Inferior parietal cortex (tissue), 1 donor: ENCODE results near the gene STK40.

ENCODE experiments used
- DNase-seq: peaks from one replicate; pipeline ENCODE4 v3.0.0-alpha.2; 2016; ENCODE audit errors: extremely low spot score

The STK40 gene

DNA sequence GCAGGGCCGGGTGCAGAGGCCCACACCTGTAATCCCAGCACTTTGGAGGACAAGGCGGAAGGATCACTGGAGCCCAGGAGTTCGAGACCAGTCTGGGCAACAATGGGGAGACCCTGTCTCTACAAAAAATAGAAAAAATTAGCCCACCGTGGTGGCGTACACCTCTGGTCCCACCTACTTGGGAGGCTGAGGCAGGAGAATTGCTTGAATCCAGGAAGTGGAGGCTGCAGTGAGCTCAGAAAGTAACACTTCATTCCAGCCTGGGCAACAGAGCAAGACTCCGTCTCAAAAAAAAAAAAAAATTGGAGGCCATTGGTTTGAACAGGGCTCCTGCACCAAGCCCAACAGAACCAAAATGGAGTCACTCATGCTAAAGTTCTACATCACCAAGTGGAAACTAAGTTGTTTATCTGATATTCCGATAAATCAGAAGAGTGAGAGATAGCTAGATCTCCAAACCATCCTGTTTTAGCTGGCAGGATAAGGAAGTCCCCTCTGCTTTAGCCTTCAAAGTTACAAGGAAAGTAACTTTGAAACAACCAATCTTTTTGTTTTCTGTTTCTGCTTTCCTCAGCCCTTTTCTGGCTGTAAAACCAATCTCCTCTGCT is 12.8 kb upstream of the STK40 start:
- DNase-seq = no peak

DNA sequence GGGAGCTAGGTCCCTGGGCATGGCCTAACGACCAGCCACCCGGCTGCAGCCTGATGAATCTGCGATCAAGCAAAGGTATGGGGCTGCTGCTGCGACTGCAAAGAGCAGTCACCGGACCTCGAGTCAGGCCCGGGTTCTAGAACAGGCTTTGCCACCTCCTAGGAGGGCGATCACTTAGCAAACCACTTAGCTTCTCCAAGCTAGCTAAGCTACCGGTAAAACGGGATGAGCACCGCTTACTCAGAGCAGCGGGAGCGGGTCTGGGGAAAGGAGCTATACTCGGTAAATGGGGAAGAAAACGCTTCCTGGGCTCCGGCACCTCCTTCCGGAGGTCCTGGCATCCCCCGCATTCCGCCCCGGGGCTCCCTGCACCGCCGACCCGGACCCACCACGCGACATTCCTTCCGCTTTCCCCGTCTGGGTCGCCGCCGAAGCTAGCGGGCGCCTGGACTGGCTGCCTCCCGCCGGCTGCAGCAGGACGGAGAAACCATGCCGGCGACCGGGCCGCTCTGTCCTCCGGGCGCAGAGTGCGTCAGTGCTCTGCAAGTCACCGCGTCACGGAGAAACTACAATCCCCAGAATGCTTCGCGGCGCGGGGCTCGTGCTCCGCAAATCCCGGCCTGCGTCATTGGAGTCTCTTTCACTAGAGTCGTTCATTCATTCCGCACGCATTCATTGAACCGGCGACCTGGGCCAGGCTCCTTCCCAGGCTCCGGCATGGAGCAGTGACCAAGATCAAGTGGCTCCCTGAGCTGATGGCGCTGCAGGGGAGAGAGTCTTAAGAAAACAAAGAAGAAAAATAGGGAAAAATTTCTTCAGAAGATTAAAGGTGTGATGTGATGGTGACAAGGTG is 11.9 kb upstream of the STK40 start, which contains the start of gene LSM10:
TSS of gene LSM10 (minus strand) at position 531 of the 853 bp plus-strand sequence. CDS start 3,779 bp downstream, outside the sequence.
- DNase-seq = peak; percentile 97

DNA sequence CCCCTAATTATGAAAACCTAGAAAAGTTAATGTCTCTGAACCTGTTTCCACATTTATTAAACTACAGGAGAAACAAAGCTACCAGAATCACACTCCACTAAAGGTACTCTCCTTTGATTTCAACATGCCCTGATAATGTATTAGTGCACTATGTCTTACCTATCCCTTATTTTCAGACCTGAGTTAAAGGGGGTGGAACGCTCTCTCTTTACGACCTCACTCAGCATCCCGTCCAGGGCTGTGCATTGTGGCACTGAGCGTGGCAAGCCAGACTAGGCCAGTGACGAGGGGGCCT is 11.3 kb upstream of the STK40 start:
- DNase-seq = no peak

DNA sequence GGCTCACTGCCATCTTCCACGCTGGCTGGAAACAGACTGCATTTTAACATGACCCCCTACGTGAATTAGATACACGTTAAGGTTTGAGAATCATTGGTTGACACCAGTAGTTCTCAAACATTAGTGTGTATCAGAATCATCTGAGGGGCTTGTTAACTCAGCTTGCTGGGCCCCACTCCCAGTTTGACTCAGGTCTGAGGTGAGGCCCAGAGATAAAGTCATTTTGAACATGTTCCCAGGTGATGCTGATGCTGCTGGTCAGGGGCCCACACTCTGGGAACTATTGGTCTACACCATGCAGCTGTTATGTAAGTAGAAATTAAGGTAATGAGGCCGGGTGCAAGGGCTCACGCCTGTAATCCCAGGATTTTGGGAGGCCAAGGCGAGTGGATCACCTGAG is 10.6 kb upstream of the STK40 start:
- no peak for DNase-seq

DNA sequence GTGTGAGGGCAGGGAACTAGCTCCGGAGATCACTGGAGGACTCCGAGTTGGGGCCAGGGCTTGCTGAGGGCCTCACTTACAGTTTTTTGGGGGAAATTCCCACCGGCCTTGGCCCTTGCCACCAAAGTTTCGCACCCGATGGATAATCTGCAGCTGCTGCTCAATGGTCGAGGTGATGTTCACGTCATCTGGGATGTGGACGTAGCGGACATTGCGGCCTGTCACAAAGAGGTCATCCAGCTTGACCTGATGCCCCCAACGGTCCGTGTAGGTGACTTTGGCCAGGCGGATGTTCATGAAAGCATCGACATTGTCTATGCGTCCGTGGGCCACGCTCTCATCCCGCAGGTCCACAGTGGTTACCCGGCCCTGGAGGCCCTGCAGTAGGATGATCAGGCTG is 8.0 kb upstream of the STK40 start:
- DNase-seq = no peak

DNA sequence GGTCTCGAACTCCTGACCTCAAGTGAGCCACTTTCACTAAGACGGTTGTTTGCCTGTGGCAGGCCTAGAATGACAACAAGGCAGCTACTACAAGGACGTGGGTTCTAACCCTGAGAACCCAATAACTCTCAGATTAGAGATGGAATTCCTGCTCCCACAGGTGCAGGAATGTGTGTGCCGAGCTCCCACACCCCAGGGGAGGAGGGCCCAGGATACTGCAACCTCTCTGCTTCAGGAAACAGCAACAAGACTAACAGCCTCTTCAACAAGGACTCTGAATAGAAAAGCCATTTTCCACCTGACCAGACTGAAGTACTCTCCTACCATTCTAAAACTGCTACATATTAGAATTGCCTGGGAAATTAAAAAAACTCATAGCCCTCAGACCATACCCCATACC is 7.1 kb upstream of the STK40 start:
- DNase-seq = no peak

DNA sequence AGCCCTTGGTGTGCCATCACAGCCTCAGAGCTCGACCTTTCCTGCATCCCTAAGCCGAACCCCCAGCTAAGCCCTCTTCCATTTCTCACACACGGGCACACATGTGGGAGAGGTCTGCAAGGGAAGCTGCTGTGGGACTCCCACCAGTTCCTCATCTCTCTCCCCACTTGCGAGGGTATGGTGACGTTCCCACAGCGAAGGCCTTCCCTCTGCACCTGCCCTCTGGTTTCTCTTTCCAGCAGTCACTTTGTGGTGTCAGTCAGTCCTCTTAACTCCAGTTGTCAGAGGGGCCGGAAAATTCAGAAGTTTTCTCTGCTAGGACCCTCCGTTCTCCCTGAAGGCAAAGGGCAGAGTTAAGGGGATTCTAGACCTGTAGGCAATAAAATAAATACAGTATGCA is 5.5 kb upstream of the STK40 start:
- no peak for DNase-seq

DNA sequence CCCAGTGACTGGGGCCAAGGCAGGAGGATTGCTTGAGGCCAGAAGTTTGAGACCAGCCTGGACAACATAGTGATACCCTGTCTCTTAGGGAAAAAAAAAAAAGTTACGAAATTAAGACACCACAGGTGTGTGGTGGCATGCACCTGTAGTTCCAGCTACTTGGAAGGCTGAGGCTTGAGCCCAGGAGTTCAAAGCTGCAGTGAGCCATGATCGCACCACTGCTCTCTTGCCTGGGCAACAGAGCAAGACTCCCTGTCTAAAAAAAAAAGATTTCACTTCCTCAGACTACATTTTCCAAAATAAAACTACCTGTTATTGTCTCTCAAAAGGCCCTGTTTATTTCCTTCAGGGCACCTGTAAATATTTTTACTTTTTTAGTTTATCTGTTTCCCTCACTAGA is 4.7 kb upstream of the STK40 start:
- no peak for DNase-seq

DNA sequence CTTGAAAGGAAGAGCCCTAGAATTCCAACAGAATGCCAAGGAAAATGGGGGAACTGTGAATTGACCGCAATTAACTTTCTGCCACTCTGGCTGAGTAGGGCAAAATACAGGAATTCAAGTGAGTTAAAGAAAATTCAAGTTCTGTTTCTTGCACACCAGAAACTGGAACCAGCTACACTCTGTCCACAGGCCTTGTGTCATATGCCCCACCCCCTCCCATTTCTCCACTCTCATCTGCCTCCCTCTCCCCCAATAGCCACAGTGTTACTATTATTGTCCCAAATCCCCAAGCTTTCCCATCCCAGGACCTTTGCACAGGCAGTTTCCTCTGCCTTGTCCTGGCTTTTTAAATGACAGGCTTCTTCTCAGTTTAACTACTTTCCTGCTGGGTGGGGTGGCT is 4.3 kb upstream of the STK40 start:
- DNase-seq = no peak

DNA sequence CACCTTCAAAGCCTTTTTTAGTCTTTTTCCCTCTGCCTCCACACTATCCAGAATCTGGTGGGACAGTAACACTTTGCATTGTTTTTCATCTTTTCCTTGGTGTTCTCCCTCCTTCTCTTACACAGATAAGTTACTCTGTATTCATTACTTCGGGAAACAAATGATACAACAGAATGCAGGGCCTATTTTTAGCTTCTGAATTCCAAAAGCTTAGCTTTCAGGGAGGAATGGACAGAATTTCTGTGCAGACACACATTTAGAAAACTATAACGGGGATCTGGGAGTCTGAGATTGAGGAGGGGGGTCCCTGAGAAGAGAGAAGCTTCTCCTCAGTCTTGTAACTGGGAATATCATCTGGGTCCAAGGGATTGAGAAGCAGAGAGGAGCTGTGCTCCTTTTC is 3.5 kb upstream of the STK40 start:
- DNase-seq = no peak

DNA sequence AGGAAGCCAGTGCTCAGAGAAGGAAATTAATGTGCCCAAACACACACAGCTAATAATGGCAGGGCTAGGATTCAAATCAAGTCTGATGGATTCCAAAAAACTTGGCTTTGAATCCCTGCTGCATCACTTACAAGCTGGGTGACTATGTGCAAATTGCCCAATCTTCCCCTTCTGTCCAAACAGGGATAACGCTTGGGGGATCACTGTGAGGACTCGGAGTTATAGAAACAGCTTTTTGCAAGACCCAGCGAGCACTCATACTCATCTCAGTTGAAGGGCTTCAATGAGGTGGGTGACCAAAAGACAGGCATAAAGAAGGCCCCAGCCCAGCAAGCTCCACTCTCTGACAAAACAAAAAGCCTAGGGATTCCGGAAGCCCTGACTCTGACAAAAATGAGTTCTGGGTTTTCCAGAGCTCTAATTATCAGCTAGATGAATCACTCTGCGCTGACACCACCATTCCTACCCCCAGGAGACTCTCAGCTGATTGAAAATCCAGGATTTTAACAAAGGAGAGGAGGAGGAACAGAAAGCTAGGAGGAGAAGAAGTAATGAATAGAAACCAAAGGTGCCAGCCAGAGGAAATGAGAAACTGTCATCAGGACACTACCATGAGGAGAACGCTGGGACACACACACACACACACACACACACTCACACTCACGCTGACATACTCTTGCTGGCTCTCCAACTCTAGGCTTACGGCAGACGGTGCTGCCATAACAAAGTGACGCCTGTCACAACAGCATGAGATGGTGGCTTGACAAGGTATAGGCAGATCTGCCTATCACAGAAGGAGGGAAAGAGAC is 1.6 kb upstream of the STK40 start:
- DNase-seq = no peak

DNA sequence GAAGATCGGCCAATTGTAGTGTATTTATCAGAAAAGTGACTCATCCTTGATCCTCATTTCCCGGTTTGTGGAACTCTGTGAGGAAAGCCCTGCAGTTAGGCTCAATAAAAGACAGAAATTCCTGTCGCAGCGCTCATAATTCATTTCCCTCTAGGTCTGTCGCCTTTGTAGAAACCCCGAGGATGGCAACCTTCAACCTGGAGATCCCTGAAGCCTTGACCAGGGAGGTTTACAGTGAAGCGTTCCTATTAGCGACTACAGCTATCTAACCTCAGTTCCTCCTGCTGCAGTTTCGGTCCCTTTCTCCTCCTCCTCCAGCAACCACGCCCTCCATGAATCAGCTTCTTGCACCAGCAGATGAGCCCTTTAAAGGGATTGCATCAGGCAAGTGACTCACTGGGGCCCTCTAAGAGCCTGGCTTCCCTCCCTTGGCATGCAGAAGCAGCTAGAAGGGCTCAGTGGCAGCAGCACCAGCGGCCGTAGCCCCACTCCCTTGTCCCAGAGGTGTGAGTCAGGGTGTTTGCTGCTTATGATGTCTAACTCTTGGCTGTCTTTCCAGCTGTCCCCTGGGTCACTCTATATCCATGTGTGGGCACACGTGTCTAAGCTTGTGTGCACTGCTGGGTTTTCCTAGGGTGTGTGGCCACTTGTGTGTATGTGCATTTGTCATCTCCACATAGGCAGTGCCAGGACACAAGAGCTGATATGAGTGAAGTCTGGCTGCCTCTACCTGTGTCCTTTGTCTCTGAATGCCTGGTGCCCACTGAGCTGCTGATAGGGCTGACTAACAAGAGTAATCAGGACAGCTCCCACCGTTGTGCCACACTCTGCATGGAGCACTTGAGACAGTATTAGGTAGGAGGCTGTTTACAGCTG is 779 bp upstream of the STK40 start:
- DNase-seq = peak; percentile 87

DNA sequence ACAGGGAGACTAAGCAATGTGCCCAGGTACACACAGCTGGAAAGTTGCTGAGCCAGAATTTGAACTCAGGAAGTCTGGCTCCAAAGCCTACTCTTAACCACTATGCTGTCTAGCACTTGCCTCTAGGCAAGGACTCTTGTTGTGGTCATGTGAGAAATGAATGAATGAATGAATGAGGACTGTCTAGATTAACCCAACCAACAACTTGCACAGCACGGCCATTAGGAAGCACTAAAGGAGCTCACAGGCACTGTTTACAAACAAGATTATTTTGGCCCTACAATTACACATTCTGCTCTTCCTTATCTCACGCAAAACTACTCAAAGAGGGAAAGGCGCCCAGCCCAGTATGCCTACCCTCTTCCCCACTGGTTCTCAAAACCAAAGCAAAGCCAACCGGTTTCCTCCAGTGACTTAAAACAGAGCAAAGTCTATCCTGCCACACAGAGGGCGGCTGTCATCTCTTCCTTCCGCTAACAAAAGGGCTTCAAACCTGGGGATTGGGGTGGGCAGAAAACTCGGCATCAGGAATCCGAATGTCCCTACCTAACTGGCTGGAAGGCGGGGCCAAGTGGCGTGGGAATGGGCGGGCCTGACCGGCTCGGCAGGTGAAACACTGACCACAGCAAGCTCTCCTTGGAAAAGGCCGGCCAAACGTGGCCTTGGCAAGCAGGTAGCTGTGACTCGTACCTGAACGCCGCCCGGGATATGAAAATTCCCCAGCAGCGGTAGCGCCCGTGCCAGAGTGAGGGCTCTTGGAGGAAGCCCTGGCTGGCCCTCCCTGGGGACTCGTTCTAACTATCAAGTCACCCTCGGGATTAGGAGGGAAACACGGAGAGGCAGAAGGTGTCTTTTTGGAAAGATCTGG is 948 bp downstream of the STK40 start:
- no peak for DNase-seq

DNA sequence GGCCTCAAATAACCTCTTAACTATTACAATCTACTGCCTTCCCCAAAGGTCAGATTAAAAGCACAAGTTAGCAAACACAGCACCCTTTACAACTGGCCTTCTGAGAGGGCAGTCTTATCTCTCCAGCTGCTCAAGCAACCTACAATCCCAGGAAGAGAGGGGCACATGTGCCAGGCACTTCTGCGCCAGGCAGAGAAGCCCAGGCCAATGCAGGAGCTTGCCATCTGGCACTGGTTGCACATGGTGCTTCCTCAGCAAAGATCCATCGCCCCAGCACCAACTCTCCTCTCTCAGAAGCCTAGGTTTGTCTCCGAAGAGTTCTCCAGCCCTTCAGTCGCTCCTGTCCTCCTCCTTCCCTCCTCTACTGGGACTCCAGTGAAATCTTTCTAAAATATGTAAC is 2.5 kb downstream of the STK40 start:
- no peak for DNase-seq

DNA sequence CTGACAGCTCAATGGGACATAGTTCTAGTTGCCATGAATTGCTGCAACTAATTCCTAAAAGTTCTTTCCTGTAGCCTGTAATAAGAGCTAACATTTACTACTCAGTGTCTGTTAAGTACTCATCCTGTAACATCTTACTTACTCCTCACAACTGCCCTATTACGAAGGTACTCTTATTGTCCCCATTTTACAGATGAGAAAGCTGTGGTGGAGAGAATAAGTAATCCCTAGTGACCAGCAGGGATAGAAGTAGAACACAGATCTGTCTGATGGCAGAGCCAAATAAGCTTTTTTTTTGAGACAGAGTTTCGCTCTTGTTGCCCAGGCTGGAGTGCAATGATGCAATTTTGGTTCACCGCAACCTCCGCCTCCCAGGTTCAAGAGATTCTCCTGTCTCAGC is 3.1 kb downstream of the STK40 start:
- no peak for DNase-seq

DNA sequence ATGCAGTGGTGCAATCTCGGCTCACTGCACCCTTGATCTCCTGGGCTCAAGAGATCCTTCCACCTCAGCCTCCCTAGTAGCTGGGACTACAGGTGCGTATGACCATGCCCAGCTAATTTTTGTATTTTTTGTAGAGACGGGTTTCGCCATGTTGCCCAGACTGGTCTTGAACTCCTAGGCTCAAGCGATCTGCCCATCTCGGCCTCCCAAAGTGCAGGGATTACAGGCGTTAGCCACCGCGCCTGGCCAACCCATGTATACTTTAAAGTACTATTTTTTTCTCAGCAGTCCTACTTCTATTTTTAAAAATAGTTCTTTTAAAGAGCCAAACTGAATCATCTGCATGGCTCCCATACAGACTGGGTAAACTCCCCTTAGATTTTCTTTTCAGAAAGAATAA is 3.5 kb downstream of the STK40 start:
- no peak for DNase-seq

DNA sequence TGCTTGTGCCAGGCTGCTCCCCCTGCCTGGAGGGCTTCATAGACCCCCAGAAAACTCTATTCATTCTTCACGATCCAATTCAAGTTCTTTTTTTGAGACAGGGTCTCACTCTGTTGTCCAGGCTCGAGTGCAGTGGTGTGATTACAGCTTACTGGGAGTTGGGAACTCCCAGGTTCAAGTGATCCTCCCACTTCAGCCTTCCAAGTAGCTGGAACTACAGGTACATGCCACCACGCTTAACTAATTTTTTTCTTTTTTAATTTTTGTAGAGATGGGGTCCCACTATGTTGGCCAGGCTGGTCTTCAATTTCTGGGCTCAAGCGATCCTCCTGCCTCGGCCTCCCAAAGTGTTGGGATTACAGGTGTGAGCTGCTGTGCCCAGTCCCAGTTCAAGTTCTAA is 4.3 kb downstream of the STK40 start:
- DNase-seq = no peak

DNA sequence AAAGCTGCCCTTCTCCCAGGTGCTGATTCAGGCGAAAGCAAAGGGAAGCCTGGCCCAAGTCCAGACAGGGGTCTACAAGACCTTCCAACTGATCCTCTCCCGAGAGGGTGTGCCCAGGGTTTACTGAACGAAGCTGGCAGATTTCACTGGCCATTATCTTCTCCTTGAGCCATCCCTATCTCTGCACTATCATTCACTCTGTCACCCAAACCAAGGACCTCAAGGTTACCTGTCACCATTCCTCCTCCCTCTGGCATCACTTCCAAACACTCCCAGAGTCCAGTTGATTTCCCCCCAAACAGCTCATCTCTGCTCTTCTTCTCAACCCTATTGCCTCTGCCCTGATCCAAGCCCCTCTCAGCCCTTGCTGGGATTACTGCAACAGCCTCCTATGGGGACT is 4.9 kb downstream of the STK40 start:
- no peak for DNase-seq

DNA sequence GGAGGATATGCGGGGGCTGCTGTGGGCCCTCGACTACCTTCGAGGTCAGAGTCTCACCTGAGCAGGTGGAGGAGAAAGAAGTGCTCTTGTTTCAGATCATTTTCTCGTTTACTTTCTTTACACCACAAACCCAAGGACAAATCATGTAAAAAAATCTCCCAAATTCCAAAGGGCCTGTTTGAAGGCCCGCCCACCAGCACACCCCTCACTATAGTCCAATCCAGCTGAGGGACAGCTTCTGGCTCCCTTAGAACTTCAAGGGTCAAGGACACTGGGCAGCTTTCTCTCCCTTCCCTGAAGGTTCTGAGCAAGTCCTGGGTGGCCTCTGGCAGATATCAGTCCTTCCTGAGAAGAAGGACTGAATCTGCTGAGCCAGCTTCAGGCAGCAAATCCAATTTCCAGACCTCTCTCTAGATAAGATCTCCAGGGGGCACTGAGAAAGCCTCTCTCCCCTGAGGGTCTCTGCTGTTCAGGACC is 5.5 kb downstream of the STK40 start:
- no peak for DNase-seq

DNA sequence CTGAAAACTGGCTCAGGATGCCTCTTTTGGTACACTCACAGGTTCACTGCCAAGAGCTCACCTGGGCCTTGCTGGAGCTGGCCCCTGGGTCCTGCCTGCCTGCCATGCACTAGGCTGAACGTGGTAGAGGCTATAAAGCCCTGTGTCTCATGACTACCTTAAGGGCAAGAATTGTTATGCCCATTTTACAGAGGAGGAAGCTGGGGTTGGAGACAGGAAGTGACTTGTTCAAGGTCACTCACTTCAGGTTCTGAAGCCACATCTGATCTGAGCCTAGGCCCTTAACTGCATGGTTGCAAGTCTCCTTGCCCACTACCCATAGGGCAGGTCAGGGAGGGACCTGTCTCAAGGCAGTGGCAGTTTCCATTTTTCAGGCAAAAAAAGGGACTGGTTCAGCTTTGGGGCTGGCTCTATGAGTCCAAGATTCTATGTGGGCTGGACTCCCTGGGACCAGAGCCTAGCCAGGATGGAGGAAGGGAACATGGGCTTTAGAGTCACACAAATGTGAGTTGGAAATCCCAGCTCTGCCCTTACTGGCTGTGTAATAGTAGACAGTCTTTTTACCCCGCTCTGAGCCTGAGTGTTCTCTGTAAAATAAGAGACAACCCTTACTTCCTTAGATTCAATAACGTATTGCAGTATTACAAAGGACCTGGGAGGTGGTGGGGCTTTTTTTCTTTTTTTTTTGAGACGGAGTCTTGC is 7.8 kb downstream of the STK40 start:
- no peak for DNase-seq
